K562 (cell line): ENCODE results near the gene HHIPL2. TPM values are rescaled to one million over a fixed set of nuclear protein-coding genes. Genes with fewer than 3 reads are reported as not detected.

Experiments
- ATAC-seq: fragments of 200-7000 bp; cut with Tn5 transposase; 3 replicates; pipeline ENCODE4 v1.9.1; 2020; ENCODE audit warnings: moderate library complexity
- BruUV-seq: library from RNA; stranded (reverse); fragments of 400-500 nt; replicated peaks from 2 replicates; lab custom pipeline; 2021; lab: Mats Ljungman, UMichigan
- CTCF ChIA-PET: fragments of 300-600 bp; formaldehyde crosslinking; extraction: SDS; loops from one replicate; lab custom pipeline; 2021; ENCODE audit warnings: low intra/inter-chr PET ratio; lab: Yijun Ruan, JAX
- POLR2A ChIA-PET: fragments of 300-600, 350-650 bp; sonication (Branson Sonifier 250); formaldehyde crosslinking; extraction: SDS; loops from one replicate; lab custom pipeline; 2021; ENCODE audit warnings: antibody characterized with exemption, inconsistent platforms; lab: Yijun Ruan, JAX
- DNase-seq, 4 experiments: peaks; one replicate each; pipeline versions ENCODE4 v3.0.0 to v3.0.0-alpha.2; 2011 to 2018; ENCODE audit warnings: low spot score in 3 of 4, mixed read lengths in 3 of 4; ENCODE audit errors: extremely low read depth in 1 of 4
- FAIRE-seq: peaks from 2 replicates; lab custom pipeline; 2011; peaks lifted over from hg19 to GRCh38; lab: Jason Lieb, UNC
- H2AFZ ChIP-seq: 2 replicates; pipeline ENCODE4 v1.6.0; 2011; ENCODE audit warnings: low read depth, low read length, control low read depth, inconsistent platforms
- H3K27ac ChIP-seq: fragments of 200-600 bp; 3 replicates; pipeline ENCODE4 v1.8.0; 2011; ENCODE audit warnings: low read depth, mild to moderate bottlenecking, control low read depth, inconsistent platforms, low read length, moderate library complexity, mixed read lengths; ENCODE audit errors: extremely low read depth
- H3K27me3 ChIP-seq, 2 experiments: fragments of 300-600 bp in 1 of 2; 2 replicates in 1 of 2; 3 replicates in 1 of 2; pipeline versions ENCODE4 v1.6.0 to v1.8.0; 2011; ENCODE audit warnings: inconsistent platforms in 2 of 2, low read length in 2 of 2, mild to moderate bottlenecking in 1 of 2, mixed read lengths in 1 of 2, moderate library complexity in 1 of 2; ENCODE audit not compliant: control insufficient read depth in 2 of 2, insufficient read depth in 2 of 2
- H3K36me3 ChIP-seq: fragments of 300-600 bp; 3 replicates; pipeline ENCODE4 v1.8.0; 2011; ENCODE audit warnings: mild to moderate bottlenecking, low read length, inconsistent platforms; ENCODE audit not compliant: control insufficient read depth, insufficient read depth
- H3K4me1 ChIP-seq, 2 experiments: fragments of 200-600 bp in 1 of 2; replicated peaks in 1 of 2; 2 replicates in 1 of 2; 3 replicates in 1 of 2; pipeline versions ENCODE4 v1.5.1 to v1.8.0; 2011; ENCODE audit warnings: inconsistent platforms in 2 of 2, low read length in 2 of 2, mild to moderate bottlenecking in 1 of 2, mixed read lengths in 1 of 2, moderate library complexity in 1 of 2; ENCODE audit not compliant: control insufficient read depth in 2 of 2, insufficient read depth in 2 of 2
- H3K4me2 ChIP-seq: 2 replicates; pipeline ENCODE4 v1.6.1; 2011; ENCODE audit warnings: low read length, control low read depth, inconsistent platforms, mixed read lengths; ENCODE audit not compliant: insufficient read depth
- H3K4me3 ChIP-seq: fragments of 200-600 bp; sonication (generic), shearing (Covaris generic); 2 replicates; pipeline ENCODE4 v1.5.1; 2016; ENCODE audit warnings: control low read depth, inconsistent platforms
- H3K79me2 ChIP-seq: fragments of 200-600 bp; 3 replicates; pipeline ENCODE4 v1.8.0; 2011; ENCODE audit warnings: low read length, inconsistent platforms; ENCODE audit not compliant: control insufficient read depth, insufficient read depth
- H3K9ac ChIP-seq, 2 experiments: 2 replicates each; pipeline versions ENCODE4 v1.6.0 to v1.6.1; 2011; ENCODE audit warnings: low read depth in 2 of 2, low read length in 2 of 2, control low read depth in 1 of 2, inconsistent platforms in 1 of 2, mild to moderate bottlenecking in 1 of 2, mixed read lengths in 1 of 2; ENCODE audit not compliant: insufficient read depth in 1 of 2
- H3K9me1 ChIP-seq: one replicate; pipeline ENCODE4 v1.6.0; 2011; ENCODE audit warnings: inconsistent platforms, mild to moderate bottlenecking, low read length, moderate library complexity; ENCODE audit not compliant: control insufficient read depth, insufficient read depth
- H3K9me3 ChIP-seq: replicated peaks from 2 replicates; pipeline ENCODE4 v1.5.1; 2011; ENCODE audit warnings: low read depth, low read length, inconsistent platforms; ENCODE audit not compliant: control insufficient read depth, insufficient read depth
- H4K20me1 ChIP-seq: replicated peaks from 2 replicates; pipeline ENCODE4 v1.6.1; 2011; ENCODE audit warnings: low read length, inconsistent platforms, mixed read lengths; ENCODE audit not compliant: control insufficient read depth, insufficient read depth
- ATF6 ChIP-seq: sonication (generic); formaldehyde crosslinking; IDR thresholded peaks from 2 replicates; pipeline ENCODE4 v1.4.0; 2020; ENCODE audit warnings: mild to moderate bottlenecking, missing genetic modification reagents
- GABPA ChIP-seq: fragments of 200-800 bp; sonication (Bioruptor generic); conservative IDR thresholded peaks from 2 replicates; pipeline ENCODE4 v1.6.1; 2016; ENCODE audit warnings: low read depth, missing genetic modification characterization, missing compliant biosample characterization
- GATAD2B ChIP-seq: fragments of 450-650 bp; IDR thresholded peaks from 2 replicates; pipeline ENCODE4 v1.6.1; 2017; ENCODE audit warnings: mild to moderate bottlenecking, borderline replicate concordance
- HNRNPL ChIP-seq: fragments of 200-400 bp; formaldehyde crosslinking; IDR thresholded peaks from 2 replicates; pipeline ENCODE4 v1.6.1; 2017; ENCODE audit warnings: low read depth, mild to moderate bottlenecking, low read length
- NONO ChIP-seq, 2 experiments: fragments of 200-400 bp in 1 of 2; fragments of 450-650 bp in 1 of 2; formaldehyde crosslinking in 1 of 2; IDR thresholded peaks; 2 replicates each; pipeline ENCODE4 v1.6.1; 2017; ENCODE audit warnings: low read depth in 2 of 2, mild to moderate bottlenecking in 2 of 2, moderate library complexity in 2 of 2, low read length in 1 of 2
- PHF20 ChIP-seq: fragments of 450-650 bp; IDR thresholded peaks from 2 replicates; pipeline ENCODE4 v1.6.1; 2018; ENCODE audit not compliant: partially characterized antibody
- RBFOX2 ChIP-seq: fragments of 200-400 bp; formaldehyde crosslinking; IDR thresholded peaks from 2 replicates; pipeline ENCODE4 v1.6.1; 2017; ENCODE audit warnings: low read depth, mild to moderate bottlenecking, low read length, moderate library complexity
- STAG1 ChIP-seq: sonication (generic); formaldehyde crosslinking; IDR thresholded peaks from 2 replicates; pipeline ENCODE4 v1.5.0; 2020; ENCODE audit warnings: missing genetic modification reagents, borderline replicate concordance
- TAF1 ChIP-seq: IDR thresholded peaks from 2 replicates; pipeline ENCODE4 v1.6.1; 2011; ENCODE audit warnings: mild to moderate bottlenecking, low read length, moderate library complexity; ENCODE audit not compliant: insufficient read depth, control insufficient read depth, severe bottlenecking; ENCODE audit errors: extremely low read depth
- THRA ChIP-seq: fragments of 450-650 bp; IDR thresholded peaks from 2 replicates; pipeline ENCODE4 v1.6.1; 2017; ENCODE audit warnings: mild to moderate bottlenecking, moderate library complexity
- WGBS: fragments of 100-300 bp; shearing (Covaris generic); methylation state at CpG from one replicate; pipeline ENCODE4 v1.1.6; 2016; ENCODE audit warnings: low coverage, mixed read lengths; ENCODE audit not compliant: insufficient coverage; ENCODE audit errors: missing lambda C conversion rate; 5-methylcytosine and 5-hydroxymethylcytosine counted together
- in situ Hi-C: fragments of 300-500 bp; cut with MboI; formaldehyde crosslinking; loops from 4 replicates; pipeline ENCODE4 v1.15.0; 2018; ENCODE audit warnings: inconsistent platforms, mixed read lengths
- intact Hi-C: fragments of 100-400 bp; cut with micrococcal nuclease; formaldehyde crosslinking; loops from 2 replicates; pipeline ENCODE4 v1.14.2; 2022
- polyA plus RNA-seq, 8 experiments: library from polyadenylated mRNA; depleted of rRNA in 4 of 8; stranded (reverse) in 5 of 8; unstranded in 3 of 8; fragments of >200 nt; fragmentation: Nextera tagmentation in 2 of 8; fragmentation: Illumina TruSeq in 1 of 8; extraction: Ambion mirVana in 2 of 8; extraction: Trizol in 1 of 8; gene quantifications; 2 replicates each; pipeline versions ENCODE4 v1.2.1 to v1.2.3, GENCODE V29; 2011 to 2014; ENCODE audit warnings: inconsistent platforms in 1 of 8, missing spikeins in 1 of 8
- total RNA-seq, 7 experiments: library from RNA; depleted of rRNA in 6 of 7; stranded (reverse); fragments of >200 nt in 6 of 7; fragmentation: Illumina TruSeq in 2 of 7; extraction: Trizol in 2 of 7; gene quantifications; 2 replicates each; pipeline versions ENCODE4 v1.2.1 to v1.2.3, GENCODE V29; 2011 to 2021; ENCODE audit warnings: low replicate concordance in 1 of 7
- TF ChIP-seq, protein P1 (sequence below): fragments of 200-800 bp; sonication (Bioruptor generic); IDR thresholded peaks from 2 replicates; pipeline ENCODE4 v1.6.1; 2016; ENCODE audit warnings: missing genetic modification characterization, missing compliant biosample characterization

Gene HHIPL2
- total and polyA plus RNA-seq, 9 of the 15 experiments (the other 6 are each of a cell fraction or from before 2014, with no cell fraction given): 0.05 to 0.60 (median 0.20) TPM; not detected in 1

DNA sequence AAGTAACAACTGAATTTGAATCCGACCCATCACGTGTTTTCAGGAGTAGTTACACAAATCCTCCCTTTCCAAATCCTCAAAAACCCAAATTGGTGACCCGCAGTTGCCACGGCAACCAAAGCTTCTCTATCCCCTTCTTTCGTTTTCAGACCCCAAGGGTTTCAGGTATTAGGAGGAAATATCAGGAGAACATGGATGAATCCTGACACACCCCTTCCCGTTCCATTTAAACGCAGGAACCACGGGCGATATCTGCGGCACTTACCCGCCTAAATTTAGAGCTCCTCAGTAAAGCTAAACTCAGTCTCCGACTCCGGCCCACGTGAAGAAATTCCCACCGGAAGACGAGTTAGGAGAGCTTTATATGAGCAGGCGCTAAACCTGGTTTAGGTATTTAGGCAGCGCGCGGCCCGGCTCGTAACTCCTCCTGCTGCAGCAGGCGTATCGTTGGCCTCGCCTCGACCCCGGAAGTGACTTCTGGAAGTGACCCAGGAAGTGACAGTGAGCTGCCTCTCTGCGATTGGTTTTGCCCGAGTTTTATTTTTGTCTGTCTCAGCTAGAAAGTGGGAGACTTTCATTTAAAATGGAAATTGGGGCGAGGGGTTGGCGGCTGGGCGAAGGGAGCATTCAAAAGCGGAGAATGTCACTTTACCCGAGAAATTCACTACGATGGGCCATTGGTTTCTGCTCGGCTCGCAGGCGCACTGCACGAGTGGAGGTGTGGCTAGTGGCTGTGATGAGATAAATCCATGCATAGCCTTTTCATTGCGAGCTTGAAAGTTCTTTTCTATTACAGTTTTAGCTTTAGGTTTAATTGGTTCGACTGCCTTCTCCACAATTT is 41.8 kb upstream of the HHIPL2 start, which contains the start of gene TAF1A:
TAF1A (minus strand) TSS at position 472 of the 841 bp plus-strand sequence.
- ChIA-PET CTCF (no interaction called here), POLR2A (interaction anchor here (0.7 to 2.0 kb wide), 12 partner anchors 9 to 70 kb away, joined by 3 to 8 read pairs (median 3); no protein-coding TSS in a partner anchor)
- H3K36me3 ChIP-seq: peaks cover 33% of the 10 kb centered on the region
- peak within 1 kb of the TSS; percentile 69 for H3K4me3 ChIP-seq
- peak within 1 kb of the TSS; percentile 91 for H3K27ac ChIP-seq
- no peaks in the 10 kb centered on the region for H3K9me3 ChIP-seq
- no peaks in the 10 kb centered on the region for H3K9me1 ChIP-seq
- peak within 1 kb of the TSS; percentile 88 to 92 for H3K9ac ChIP-seq
- H4K20me1 ChIP-seq: no peaks in the 10 kb centered on the region
- TSS peak; percentile 72 for BruUV-seq
- DNase-seq (peak; percentile 89 to 96 (median 90)), ATAC-seq (peak; percentile 97), FAIRE-seq (peak; percentile 89)
- in situ Hi-C loops (no loop called here), intact Hi-C loops (loop anchor here (2.0 kb wide), 2 partner anchors 29 to 121 kb away; partner anchors contain the start of gene MIA3)
- peaks cover 0 to 3% of the 10 kb centered on the region in 2 experiments; a peak in 2 of 5 replicates for H3K4me1 ChIP-seq
- peak within 1 kb of the TSS; percentile 98 for H2AFZ ChIP-seq
- under 1% methylated on average over 41 of the region's 41 CpGs for WGBS
- H3K27me3 ChIP-seq: no peaks in the 10 kb centered on the region; a peak in 1 of 5 replicates
- H3K4me2 ChIP-seq: peak within 1 kb of the TSS; percentile 91
- peaks cover 45% of the 10 kb centered on the region for H3K79me2 ChIP-seq
- TF ChIP-seq STAG1 (CRISPR knock-in tag) (no peak), PHF20 (peak; percentile 93), GABPA (tag) (peak; percentile 98), TAF1 (peak; percentile 84), GATAD2B (peak; percentile 73; the same call in 1 of the 2 replicates), ATF6 (CRISPR knock-in tag) (peak; percentile 68; the same call in 1 of the 2 replicates), THRA (no peak), HNRNPL (no peak), RBFOX2 (peak; percentile 78), NONO (IDR thresholded peaks at IDR 0.05; ENCODE audit: low read depth in 2 of 2, low read length in 1 of 2) (0 out of 4 replicates have a peak, but pooled peaks of 1 of the 2 experiments have one; percentile 42)
- TF ChIP-seq, protein P1, sequence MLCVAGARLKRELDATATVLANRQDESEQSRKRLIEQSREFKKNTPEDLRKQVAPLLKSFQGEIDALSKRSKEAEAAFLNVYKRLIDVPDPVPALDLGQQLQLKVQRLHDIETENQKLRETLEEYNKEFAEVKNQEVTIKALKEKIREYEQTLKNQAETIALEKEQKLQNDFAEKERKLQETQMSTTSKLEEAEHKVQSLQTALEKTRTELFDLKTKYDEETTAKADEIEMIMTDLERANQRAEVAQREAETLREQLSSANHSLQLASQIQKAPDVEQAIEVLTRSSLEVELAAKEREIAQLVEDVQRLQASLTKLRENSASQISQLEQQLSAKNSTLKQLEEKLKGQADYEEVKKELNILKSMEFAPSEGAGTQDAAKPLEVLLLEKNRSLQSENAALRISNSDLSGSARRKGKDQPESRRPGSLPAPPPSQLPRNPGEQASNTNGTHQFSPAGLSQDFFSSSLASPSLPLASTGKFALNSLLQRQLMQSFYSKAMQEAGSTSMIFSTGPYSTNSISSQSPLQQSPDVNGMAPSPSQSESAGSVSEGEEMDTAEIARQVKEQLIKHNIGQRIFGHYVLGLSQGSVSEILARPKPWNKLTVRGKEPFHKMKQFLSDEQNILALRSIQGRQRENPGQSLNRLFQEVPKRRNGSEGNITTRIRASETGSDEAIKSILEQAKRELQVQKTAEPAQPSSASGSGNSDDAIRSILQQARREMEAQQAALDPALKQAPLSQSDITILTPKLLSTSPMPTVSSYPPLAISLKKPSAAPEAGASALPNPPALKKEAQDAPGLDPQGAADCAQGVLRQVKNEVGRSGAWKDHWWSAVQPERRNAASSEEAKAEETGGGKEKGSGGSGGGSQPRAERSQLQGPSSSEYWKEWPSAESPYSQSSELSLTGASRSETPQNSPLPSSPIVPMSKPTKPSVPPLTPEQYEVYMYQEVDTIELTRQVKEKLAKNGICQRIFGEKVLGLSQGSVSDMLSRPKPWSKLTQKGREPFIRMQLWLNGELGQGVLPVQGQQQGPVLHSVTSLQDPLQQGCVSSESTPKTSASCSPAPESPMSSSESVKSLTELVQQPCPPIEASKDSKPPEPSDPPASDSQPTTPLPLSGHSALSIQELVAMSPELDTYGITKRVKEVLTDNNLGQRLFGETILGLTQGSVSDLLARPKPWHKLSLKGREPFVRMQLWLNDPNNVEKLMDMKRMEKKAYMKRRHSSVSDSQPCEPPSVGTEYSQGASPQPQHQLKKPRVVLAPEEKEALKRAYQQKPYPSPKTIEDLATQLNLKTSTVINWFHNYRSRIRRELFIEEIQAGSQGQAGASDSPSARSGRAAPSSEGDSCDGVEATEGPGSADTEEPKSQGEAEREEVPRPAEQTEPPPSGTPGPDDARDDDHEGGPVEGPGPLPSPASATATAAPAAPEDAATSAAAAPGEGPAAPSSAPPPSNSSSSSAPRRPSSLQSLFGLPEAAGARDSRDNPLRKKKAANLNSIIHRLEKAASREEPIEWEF (CRISPR knock-in tag): 0 out of 2 replicates have a peak, but pooled peaks have one; percentile 30
